Esophagus squamous epithelium (tissue), 4 donors: ENCODE results near the gene MEIS2.

ENCODE experiments used
- CTCF ChIP-seq, 6 experiments: fragments of 450-650 bp in 4 of 6; fragments of 200-600 bp in 2 of 6; sonication (generic) in 2 of 6; IDR thresholded peaks; one replicate each; pipeline ENCODE4 v1.5.1; 2016 to 2019; ENCODE audit warnings: antibody characterized with exemption in 6 of 6, mild to moderate bottlenecking in 4 of 6, moderate library complexity in 4 of 6
- POLR2A ChIP-seq, 4 donors: fragments of 450-650 bp; IDR thresholded peaks; one replicate each; pipeline ENCODE4 v1.6.1; 2017; ENCODE audit warnings: antibody characterized with exemption in 4 of 4, mild to moderate bottlenecking in 4 of 4, moderate library complexity in 3 of 4

- TF ChIP-seq CTCF (IDR thresholded peaks at IDR 0.05) (no peak), POLR2A (IDR thresholded peaks at IDR 0.05) (no peak)
Observed at GRCh38 chr15:37010595-37010994, 89.8 kb downstream of the MEIS2 start.
